HG03354 (cell line): Measurements from ENCODE around the gene UNC13A.

Source experiments
- ATAC-seq: cut with Tn5 transposase; IDR thresholded peaks from one replicate; pipeline ENCODE4 v1.9.1; 2021; ENCODE audit warnings: mild to moderate bottlenecking; ENCODE audit not compliant: unreplicated experiment, poor library complexity, severe bottlenecking

UNC13A gene

GRCh38 chr19:17716309-17716929 lies 28.3 kb upstream of the UNC13A start:
- no peak for ATAC-seq

DNA sequence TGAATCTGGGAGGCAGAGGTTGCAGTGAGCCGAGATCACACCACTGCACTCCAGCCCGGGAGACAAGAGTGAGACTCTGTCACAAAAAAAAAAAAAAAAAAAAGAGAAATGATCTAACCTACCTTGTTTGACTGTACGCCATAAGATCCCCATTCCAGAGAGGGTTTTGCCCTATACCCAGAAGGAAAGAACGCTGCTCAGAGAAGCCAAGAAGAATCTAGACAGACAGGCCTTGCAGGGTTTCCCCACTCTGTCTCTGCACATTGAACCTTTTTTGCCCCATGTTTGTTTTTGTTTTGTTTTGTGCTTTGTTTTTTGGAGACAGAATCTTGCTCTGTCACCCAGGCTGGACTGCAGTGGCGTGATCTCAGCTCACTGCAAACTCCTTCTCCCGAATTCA lies 23.7 kb upstream of the UNC13A start:
- no peak for ATAC-seq

DNA sequence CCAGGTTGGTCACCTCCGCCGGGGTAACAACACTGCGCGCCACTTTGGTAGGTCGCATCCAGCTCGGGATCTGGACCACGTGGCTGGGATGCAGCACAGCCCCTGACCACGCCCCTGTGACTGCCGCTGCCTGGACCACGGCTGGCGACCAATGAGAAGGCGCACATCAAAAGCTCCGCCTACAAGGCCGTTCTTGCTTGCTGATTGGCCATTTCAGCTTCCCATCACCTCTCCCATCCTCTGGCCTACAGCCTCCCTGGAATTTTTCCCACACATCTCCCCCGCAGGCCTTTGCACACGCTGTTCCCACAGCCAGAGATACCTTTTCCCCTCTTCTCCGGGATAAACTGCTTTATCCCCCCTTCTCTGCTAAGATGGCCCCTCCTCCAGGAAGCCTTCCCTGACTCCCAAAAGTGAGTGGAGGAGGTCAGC lies 18.6 kb upstream of the UNC13A start:
- no peak for ATAC-seq

DNA sequence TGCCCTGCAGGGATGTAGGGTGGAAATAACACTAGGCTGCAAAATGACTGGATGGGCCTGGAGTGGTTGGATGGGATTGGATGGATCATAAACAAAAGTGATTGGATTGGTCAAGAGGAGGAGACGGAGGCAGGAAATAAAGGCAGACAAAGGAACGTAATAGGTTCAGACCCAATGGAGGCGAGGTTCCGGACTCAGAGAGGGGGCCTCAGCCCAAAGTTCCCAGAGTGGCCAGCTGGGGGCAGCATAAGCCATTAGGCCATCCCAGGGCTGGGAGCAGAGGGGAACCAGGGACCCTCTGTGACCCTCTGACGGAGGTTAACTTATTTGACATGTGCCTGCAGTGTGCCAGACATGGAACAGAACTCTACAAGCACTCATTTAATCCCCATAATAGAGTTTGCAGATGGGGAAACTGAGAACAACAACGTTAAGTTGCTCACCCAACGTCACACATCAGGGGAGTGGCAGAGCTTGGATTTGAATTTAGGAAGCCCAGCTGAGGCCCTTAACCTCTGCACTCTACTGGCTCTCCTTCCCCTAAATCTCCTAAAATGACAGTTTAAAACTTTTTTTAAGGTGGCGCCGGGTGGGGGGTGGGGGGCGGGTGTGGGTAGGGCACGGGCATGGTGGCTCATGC lies 15.8 kb upstream of the UNC13A start:
- ATAC-seq = no peak

GRCh38 chr19:17695198-17695597 lies 7.0 kb upstream of the UNC13A start:
- no peak for ATAC-seq

DNA sequence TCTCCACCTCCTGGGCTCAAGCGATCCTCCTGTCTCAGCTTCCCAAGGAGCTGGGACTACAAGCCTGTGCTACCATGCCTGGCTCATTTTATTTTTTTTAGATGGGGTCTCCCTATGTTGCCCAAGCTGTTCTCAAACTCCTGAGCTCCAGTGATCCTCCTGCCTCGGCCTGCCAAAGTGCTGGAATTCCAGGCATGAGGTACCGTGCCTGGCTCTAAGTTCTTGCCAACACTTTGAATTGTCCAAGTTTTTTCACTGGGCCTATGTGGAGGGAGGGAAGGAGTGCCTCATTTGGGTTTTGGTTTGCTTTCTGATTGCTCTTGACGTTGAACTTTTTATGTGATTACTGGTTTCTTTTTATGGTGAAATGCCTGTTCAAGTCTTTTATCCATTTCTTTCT lies 4.4 kb upstream of the UNC13A start:
- ATAC-seq = no peak

GRCh38 chr19:17688853-17689595 lies 870 bp upstream of the UNC13A start:
- no peak for ATAC-seq

DNA sequence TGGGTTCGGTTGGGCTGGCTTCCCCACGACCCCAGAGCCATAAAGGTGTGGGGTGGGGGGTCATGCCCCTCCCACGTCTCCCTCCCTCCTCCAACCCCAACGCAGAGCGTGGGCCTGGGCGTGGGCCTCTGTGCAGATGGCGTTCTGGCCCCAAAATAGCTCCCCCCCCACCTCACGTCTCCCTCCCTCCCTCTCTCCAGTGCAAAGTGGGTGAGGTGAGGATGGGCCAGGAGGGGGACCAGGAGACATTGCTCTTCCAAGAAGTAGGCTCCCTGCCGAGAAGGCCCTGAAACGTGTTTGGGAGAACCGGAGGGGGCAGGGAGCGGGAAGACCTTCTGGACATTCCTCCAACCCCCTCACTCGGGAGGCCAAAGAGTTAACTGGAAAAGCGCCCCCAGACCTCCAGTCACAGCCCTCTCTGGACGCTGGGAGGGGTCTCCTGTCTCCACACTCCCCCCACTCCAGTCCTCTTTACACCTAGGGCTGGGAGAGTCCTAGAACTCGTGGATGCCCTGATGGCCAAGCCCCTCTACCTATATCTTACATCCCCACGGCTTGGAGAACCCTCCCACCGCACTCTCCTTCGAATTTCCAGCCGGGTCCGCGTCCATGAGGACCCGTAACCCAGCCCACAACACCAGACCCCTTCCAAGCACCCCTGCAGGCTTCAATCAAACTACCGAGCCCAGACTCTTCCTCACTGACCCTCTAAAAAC lies 855 bp downstream of the UNC13A start:
- ATAC-seq = no peak

GRCh38 chr19:17686592-17687024 lies 1.5 kb downstream of the UNC13A start:
- ATAC-seq = no peak

GRCh38 chr19:17686023-17686521 lies 2.1 kb downstream of the UNC13A start:
- ATAC-seq = no peak

DNA sequence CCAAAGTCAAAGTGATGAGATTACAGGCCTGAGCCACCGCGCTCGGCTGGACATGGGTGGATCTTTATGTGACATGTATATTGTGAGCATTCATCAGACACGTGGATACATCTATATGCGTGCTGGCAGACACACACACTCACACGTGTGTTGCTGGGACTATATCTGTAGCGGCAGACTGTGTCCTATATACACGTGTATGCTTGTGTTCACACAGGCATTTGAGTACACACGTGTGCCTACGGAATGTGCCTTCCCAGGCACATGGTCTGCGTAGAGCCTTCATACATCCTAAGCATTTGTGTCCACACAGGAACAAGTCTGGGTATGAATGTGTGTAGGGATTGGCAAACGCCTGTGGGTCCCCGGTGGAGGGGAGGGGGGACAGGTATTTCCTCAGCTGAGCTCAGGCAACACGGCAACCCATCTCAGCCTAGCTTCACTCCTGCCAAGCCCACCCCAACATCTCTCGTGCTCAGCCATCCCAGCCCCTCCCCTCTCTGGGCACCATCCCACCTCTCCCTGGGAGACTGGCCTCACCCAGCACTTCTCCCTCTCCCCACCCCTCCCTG lies 2.6 kb downstream of the UNC13A start:
- ATAC-seq = no peak

- ATAC-seq = no peak
Measured at GRCh38 chr19:17684256-17684655, 3.9 kb downstream of the UNC13A start.

GRCh38 chr19:17683078-17683477 lies 5.1 kb downstream of the UNC13A start:
- ATAC-seq = no peak

- ATAC-seq = no peak
Measured at GRCh38 chr19:17682273-17682672, 5.9 kb downstream of the UNC13A start.

DNA sequence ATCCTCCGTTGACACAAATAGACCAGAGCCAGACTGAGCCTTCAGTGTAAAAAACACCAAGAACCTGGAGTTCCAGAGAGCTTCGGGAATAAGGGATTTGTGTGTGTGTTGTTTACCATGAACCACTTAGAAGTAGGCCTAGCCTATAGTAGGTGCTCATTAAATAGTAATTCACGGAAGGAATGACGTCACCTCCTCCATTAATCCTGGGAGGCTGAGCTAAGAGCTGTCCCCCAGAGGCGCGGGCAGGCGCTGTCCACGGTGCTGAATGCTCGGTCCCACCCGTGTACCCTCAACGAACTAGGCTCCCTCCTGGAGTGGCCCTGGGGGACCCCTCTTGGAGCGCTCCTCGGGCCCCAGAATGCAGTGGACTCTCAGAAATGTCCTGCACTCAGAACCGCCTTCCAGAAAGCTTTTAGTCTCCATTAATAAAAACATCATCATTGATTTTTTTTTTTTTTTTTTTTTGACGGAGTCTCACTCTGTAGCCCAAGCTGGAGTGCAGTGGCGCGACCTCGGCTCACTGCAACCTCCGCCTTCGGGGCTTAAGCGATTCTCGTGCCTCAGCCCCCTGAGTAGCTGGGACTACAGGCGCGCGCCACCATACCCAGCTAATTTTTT lies 6.5 kb downstream of the UNC13A start:
- no peak for ATAC-seq

GRCh38 chr19:17680230-17680722 lies 7.9 kb downstream of the UNC13A start:
- ATAC-seq = no peak

- ATAC-seq = no peak
Measured at GRCh38 chr19:17679526-17680229, 8.5 kb downstream of the UNC13A start.

DNA sequence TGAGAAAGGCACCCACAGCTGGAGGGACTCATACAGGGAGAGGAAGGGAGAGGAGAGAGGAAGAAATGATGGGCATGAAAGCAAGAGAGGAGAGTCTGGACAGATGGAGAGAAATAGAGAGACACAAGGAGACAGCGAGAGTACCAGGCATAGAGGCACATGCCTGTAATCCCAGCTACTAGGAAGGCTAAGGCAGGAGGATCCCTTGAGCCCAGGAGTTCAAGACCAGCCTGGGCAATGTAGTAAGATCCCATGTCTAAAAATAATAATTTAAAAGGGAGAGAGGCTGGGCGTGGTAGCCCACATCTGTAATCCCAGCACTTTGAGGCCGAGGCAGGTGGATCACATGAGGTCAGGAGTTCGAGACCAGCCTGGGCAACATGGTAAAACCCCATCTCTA lies 9.3 kb downstream of the UNC13A start:
- ATAC-seq = no peak

GRCh38 chr19:17677002-17677401 lies 11.2 kb downstream of the UNC13A start:
- no peak for ATAC-seq
